Measurements from ENCODE around the gene NELL1. TPM values are rescaled to one million over a fixed set of nuclear protein-coding genes. Genes with fewer than 3 reads are reported as not detected.

NELL1 gene
- total and polyA plus RNA-seq, 2 experiments from 2014 or later = 1.6 TPM; not detected in 1

DNA sequence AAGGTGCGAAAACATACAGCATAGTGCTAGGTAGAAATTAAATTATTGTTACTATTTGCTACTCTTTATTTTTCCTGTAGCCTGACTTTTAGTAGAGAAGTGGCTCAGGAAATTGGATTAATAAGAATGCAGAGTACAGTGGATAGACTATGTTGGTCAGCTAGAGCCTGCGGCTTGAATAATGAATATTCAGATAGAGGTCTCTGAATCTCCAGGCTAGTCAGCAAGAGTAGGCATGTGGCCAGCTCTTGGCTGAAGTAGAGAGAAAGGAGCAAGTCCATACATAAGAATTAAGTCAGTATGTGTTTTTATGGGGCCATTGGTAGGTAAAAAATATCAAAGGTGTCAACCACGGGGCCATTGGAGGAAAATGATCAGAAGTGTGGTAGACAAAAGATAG, 413.5 kb downstream of the NELL1 start:
- H2AFZ ChIP-seq = no peak overlapping the region; the same call in 1 of the 2 replicates
- H3K27me3 ChIP-seq (ENCODE audit: insufficient read depth) = no peaks in the 10 kb centered on the region
- H3F3A ChIP-seq (replicated peaks; ENCODE audit: low read depth) = no peaks in the 10 kb centered on the region
- Mint-ChIP-seq H3K4me3 (no peak overlapping the region), H3K4me1 (no peaks in the 10 kb centered on the region), H3K36me3 (ENCODE audit: low read depth) (no peaks in the 10 kb centered on the region), H3K9me3 (no peaks in the 10 kb centered on the region), H3K27ac (no peak overlapping the region), H3K27me3 (ENCODE audit: insufficient read depth, low read depth, poor library complexity) (no peaks in the 10 kb centered on the region)
- H3K4me3 ChIP-seq = no peak overlapping the region
- H3K79me2 ChIP-seq (replicated peaks; ENCODE audit: insufficient read depth) = no peaks in the 10 kb centered on the region
- no peaks in the 10 kb centered on the region; the same call in 1 of the 2 replicates for H3K9me2 ChIP-seq (ENCODE audit: insufficient read depth)
- H4K20me1 ChIP-seq (replicated peaks; ENCODE audit: insufficient read depth) = no peaks in the 10 kb centered on the region
- TF ChIP-seq, protein P1, sequence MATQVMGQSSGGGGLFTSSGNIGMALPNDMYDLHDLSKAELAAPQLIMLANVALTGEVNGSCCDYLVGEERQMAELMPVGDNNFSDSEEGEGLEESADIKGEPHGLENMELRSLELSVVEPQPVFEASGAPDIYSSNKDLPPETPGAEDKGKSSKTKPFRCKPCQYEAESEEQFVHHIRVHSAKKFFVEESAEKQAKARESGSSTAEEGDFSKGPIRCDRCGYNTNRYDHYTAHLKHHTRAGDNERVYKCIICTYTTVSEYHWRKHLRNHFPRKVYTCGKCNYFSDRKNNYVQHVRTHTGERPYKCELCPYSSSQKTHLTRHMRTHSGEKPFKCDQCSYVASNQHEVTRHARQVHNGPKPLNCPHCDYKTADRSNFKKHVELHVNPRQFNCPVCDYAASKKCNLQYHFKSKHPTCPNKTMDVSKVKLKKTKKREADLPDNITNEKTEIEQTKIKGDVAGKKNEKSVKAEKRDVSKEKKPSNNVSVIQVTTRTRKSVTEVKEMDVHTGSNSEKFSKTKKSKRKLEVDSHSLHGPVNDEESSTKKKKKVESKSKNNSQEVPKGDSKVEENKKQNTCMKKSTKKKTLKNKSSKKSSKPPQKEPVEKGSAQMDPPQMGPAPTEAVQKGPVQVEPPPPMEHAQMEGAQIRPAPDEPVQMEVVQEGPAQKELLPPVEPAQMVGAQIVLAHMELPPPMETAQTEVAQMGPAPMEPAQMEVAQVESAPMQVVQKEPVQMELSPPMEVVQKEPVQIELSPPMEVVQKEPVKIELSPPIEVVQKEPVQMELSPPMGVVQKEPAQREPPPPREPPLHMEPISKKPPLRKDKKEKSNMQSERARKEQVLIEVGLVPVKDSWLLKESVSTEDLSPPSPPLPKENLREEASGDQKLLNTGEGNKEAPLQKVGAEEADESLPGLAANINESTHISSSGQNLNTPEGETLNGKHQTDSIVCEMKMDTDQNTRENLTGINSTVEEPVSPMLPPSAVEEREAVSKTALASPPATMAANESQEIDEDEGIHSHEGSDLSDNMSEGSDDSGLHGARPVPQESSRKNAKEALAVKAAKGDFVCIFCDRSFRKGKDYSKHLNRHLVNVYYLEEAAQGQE (IDR thresholded peaks at IDR 0.05; ENCODE audit: unreplicated experiment) = no peak
- TF ChIP-seq JUNB (IDR thresholded peaks at IDR 0.05; ENCODE audit: unreplicated experiment) (no peak), CREB1 (CRISPR knock-in tag; IDR thresholded peaks at IDR 0.05; ENCODE audit: low read depth) (no peak), STAT1 (IDR thresholded peaks at IDR 0.05; ENCODE audit: unreplicated experiment) (no peak), EZH2 (IDR thresholded peaks at IDR 0.05; ENCODE audit: low read depth, unreplicated experiment) (no peak), ZNF114 (CRISPR knock-in tag; IDR thresholded peaks at IDR 0.05) (no peak), POLR2AphosphoS5 (IDR thresholded peaks at IDR 0.05; ENCODE audit: low read depth) (no peak)
- TF ChIP-seq, protein P2, sequence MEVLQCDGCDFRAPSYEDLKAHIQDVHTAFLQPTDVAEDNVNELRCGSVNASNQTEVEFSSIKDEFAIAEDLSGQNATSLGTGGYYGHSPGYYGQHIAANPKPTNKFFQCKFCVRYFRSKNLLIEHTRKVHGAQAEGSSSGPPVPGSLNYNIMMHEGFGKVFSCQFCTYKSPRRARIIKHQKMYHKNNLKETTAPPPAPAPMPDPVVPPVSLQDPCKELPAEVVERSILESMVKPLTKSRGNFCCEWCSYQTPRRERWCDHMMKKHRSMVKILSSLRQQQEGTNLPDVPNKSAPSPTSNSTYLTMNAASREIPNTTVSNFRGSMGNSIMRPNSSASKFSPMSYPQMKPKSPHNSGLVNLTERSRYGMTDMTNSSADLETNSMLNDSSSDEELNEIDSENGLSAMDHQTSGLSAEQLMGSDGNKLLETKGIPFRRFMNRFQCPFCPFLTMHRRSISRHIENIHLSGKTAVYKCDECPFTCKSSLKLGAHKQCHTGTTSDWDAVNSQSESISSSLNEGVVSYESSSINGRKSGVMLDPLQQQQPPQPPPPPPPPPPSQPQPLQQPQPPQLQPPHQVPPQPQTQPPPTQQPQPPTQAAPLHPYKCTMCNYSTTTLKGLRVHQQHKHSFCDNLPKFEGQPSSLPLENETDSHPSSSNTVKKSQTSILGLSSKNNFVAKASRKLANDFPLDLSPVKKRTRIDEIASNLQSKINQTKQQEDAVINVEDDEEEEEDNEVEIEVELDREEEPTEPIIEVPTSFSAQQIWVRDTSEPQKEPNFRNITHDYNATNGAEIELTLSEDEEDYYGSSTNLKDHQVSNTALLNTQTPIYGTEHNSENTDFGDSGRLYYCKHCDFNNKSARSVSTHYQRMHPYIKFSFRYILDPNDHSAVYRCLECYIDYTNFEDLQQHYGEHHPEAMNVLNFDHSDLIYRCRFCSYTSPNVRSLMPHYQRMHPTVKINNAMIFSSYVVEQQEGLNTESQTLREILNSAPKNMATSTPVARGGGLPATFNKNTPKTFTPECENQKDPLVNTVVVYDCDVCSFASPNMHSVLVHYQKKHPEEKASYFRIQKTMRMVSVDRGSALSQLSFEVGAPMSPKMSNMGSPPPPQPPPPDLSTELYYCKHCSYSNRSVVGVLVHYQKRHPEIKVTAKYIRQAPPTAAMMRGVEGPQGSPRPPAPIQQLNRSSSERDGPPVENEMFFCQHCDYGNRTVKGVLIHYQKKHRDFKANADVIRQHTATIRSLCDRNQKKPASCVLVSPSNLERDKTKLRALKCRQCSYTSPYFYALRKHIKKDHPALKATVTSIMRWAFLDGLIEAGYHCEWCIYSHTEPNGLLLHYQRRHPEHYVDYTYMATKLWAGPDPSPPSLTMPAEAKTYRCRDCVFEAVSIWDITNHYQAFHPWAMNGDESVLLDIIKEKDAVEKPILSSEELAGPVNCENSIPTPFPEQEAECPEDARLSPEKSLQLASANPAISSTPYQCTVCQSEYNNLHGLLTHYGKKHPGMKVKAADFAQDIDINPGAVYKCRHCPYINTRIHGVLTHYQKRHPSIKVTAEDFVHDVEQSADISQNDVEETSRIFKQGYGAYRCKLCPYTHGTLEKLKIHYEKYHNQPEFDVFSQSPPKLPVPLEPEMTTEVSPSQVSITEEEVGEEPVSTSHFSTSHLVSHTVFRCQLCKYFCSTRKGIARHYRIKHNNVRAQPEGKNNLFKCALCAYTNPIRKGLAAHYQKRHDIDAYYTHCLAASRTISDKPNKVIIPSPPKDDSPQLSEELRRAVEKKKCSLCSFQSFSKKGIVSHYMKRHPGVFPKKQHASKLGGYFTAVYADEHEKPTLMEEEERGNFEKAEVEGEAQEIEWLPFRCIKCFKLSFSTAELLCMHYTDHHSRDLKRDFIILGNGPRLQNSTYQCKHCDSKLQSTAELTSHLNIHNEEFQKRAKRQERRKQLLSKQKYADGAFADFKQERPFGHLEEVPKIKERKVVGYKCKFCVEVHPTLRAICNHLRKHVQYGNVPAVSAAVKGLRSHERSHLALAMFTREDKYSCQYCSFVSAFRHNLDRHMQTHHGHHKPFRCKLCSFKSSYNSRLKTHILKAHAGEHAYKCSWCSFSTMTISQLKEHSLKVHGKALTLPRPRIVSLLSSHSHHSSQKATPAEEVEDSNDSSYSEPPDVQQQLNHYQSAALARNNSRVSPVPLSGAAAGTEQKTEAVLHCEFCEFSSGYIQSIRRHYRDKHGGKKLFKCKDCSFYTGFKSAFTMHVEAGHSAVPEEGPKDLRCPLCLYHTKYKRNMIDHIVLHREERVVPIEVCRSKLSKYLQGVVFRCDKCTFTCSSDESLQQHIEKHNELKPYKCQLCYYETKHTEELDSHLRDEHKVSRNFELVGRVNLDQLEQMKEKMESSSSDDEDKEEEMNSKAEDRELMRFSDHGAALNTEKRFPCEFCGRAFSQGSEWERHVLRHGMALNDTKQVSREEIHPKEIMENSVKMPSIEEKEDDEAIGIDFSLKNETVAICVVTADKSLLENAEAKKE (CRISPR knock-in tag; IDR thresholded peaks at IDR 0.05) = no peak
- no peak overlapping the region for H3K4me2 ChIP-seq
- no peaks in the 10 kb centered on the region for H3K36me3 ChIP-seq (ENCODE audit: insufficient read depth)
- ATAC-seq = no peak
- DNase-seq (ENCODE audit: low spot score) = no peak
- H3K27ac ChIP-seq (ENCODE audit: low read depth) = no peak overlapping the region
- no peaks in the 10 kb centered on the region for H3K4me1 ChIP-seq (ENCODE audit: insufficient read depth)

Measured in GM23338 (cell line).